ENCODE measurements around the gene ADAM11. TPM values are rescaled to one million over a fixed set of nuclear protein-coding genes. Genes with fewer than 3 reads are reported as not detected.

The ADAM11 gene
- total and polyA plus RNA-seq, 9 of the 15 experiments (the other 6 are each of a cell fraction or from before 2014, with no cell fraction given): 0.01 to 0.31 (median 0.14) TPM; not detected in 2

- WGBS (ENCODE audit: insufficient coverage, low coverage, missing lambda C conversion rate): 60% methylated on average over 1 of the region's 1 CpG
- BruUV-seq (replicated peaks): no TSS peak
- in situ Hi-C loops (cut with MboI): no loop called here
- POLR2A ChIA-PET: no interaction called here
- Histone ChIP-seq H3K79me2 (ENCODE audit: control insufficient read depth, insufficient read depth, low read length) (no peaks in the 10 kb centered on the region), H3K9ac (ENCODE audit: insufficient read depth in 1 of 2, low read depth in 2 of 2, low read length in 2 of 2) (no peak overlapping the region), H3K36me3 (ENCODE audit: control insufficient read depth, insufficient read depth, low read length) (no peaks in the 10 kb centered on the region), H3K4me2 (ENCODE audit: insufficient read depth, low read length) (no peak overlapping the region), H3K9me1 (ENCODE audit: control insufficient read depth, insufficient read depth, low read length) (no peaks in the 10 kb centered on the region), H2AFZ (ENCODE audit: low read depth, low read length) (no peak overlapping the region), H3K4me3 (no peak overlapping the region), H3K9me3 (replicated peaks; ENCODE audit: control insufficient read depth, insufficient read depth, low read depth, low read length) (no peaks in the 10 kb centered on the region), H3K27me3 (ENCODE audit: control insufficient read depth in 2 of 2, insufficient read depth in 2 of 2, low read length in 2 of 2) (peaks cover 10 to 12% of the 10 kb centered on the region in 2 experiments; a peak in 4 of 5 replicates), H3K27ac (ENCODE audit: extremely low read depth, low read depth, low read length) (no peak overlapping the region), H4K20me1 (replicated peaks; ENCODE audit: control insufficient read depth, insufficient read depth, low read length) (no peaks in the 10 kb centered on the region), H3K4me1 (replicated peaks in 1 of 2; ENCODE audit: control insufficient read depth in 2 of 2, insufficient read depth in 2 of 2, low read length in 2 of 2) (peaks cover 5% of the 10 kb centered on the region in 2 experiments)
- FAIRE-seq (no peak), ATAC-seq (no peak), DNase-seq (ENCODE audit: extremely low read depth in 1 of 4, low spot score in 3 of 4) (no peak)
- TF ChIP-seq GTF2B (IDR thresholded peaks at IDR 0.05; ENCODE audit: extremely low read depth, insufficient read length): no peak
- no peak for TF ChIP-seq CHCHD3 (CRISPR knock-in tag; IDR thresholded peaks at IDR 0.05)
- no peak for TF ChIP-seq ZBTB7A (IDR thresholded peaks at IDR 0.05; ENCODE audit: borderline replicate concordance, control insufficient read depth, low read depth, low read length)
- no peak for TF ChIP-seq ZNF75A (CRISPR knock-in tag; IDR thresholded peaks at IDR 0.05)
- TF ChIP-seq ETV1 (tag; conservative IDR thresholded peaks at IDR 0.05; ENCODE audit: low read depth): no peak
- intact Hi-C loops (cut with micrococcal nuclease): no loop called here
- CTCF ChIA-PET (ENCODE audit: low intra/inter-chr PET ratio): no interaction called here
Measured at GRCh38 chr17:44792276-44792675, 33.5 kb downstream of the ADAM11 start.
